Testis (tissue), 2 donors: ENCODE results near the gene MATCAP1.

Experiments
- POLR2A ChIP-seq: fragments of 450-650 bp; IDR thresholded peaks from one replicate; pipeline ENCODE4 v1.6.1; 2017; ENCODE audit warnings: antibody characterized with exemption, mild to moderate bottlenecking, moderate library complexity
- TF ChIP-seq, protein P1 (sequence below), 3 experiments: fragments of 450-650 bp in 2 of 3; fragments of 200-600 bp in 1 of 3; sonication (generic) in 1 of 3; IDR thresholded peaks; one replicate each; pipeline ENCODE4 v1.5.1; 2016 to 2019; ENCODE audit warnings: antibody characterized with exemption in 3 of 3, mild to moderate bottlenecking in 2 of 3, moderate library complexity in 1 of 3

DNA sequence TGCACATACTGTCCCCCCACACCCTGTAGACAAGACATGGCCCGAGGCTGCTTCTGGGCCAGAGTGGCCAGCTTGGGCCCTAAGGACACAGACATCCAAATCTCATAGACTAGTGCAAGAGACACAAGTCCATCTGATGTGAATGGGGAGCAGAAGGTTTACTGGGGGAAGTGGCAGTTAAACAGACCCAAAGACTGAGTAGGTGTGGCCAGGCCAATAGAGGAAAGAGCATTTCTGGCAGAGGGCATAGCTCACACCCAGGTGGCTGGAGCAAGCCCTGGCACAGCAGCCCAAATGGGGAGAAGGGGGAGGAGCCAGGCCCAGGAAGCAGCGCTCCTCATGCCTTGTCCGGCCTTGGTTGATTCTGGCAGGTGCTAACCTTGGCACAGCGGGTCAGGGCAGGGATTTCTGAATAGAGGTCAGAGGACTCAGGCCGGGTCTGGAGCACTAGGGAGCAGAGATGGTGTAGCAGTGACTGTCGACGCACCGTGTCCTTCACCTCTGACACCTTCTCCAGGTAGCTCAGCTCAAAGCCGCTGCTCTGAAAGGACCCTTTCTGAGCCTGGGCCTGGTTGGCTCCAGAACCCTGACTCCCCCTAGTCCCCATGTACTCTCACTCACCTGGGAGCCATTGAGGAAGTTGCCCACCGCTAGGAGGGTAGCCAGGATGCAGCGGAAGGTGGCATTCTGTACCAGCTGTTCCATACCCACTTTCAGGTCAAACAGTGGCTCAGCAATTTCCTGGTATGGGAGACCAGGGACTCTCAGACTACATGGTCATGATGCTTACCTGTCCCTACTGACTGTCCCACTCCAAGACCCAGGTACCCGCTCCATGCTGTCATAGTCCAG, 47.3 kb upstream of the MATCAP1 start:
- TF ChIP-seq, protein P1, sequence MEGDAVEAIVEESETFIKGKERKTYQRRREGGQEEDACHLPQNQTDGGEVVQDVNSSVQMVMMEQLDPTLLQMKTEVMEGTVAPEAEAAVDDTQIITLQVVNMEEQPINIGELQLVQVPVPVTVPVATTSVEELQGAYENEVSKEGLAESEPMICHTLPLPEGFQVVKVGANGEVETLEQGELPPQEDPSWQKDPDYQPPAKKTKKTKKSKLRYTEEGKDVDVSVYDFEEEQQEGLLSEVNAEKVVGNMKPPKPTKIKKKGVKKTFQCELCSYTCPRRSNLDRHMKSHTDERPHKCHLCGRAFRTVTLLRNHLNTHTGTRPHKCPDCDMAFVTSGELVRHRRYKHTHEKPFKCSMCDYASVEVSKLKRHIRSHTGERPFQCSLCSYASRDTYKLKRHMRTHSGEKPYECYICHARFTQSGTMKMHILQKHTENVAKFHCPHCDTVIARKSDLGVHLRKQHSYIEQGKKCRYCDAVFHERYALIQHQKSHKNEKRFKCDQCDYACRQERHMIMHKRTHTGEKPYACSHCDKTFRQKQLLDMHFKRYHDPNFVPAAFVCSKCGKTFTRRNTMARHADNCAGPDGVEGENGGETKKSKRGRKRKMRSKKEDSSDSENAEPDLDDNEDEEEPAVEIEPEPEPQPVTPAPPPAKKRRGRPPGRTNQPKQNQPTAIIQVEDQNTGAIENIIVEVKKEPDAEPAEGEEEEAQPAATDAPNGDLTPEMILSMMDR (IDR thresholded peaks at IDR 0.05): no peak
- TF ChIP-seq POLR2A: no peak
